A204.1 (cell line): ENCODE results near the gene REC114.

Source experiments
- FAIRE-seq: peaks from 2 replicates; lab custom pipeline; 2012; peaks lifted over from hg19 to GRCh38; lab: Jason Lieb, UNC

REC114 gene

GRCh38 chr15:73578026-73578425 lies 135.1 kb downstream of the REC114 start:
- no peak for FAIRE-seq

GRCh38 chr15:73582851-73583379 lies 140.0 kb downstream of the REC114 start:
- no peak for FAIRE-seq

DNA sequence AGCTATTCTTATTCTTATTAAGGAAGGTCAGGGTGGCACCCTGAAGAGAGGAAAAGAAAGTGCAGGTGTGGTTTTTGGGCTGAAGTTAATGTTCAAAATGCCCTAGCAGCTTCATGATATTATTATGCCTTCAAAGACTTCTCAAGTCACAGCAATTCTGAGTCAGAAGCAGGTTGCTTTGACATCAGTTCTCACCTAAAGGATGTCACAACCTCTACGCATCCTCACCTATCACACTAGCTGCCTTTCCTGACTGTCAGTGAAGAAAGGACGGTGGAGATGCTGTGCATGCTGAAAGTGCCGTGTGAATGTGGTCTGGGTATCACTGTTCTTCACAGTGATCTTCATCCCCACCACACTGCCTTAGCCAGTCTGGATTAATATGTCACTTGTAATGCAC lies 140.6 kb downstream of the REC114 start:
- no peak for FAIRE-seq

DNA sequence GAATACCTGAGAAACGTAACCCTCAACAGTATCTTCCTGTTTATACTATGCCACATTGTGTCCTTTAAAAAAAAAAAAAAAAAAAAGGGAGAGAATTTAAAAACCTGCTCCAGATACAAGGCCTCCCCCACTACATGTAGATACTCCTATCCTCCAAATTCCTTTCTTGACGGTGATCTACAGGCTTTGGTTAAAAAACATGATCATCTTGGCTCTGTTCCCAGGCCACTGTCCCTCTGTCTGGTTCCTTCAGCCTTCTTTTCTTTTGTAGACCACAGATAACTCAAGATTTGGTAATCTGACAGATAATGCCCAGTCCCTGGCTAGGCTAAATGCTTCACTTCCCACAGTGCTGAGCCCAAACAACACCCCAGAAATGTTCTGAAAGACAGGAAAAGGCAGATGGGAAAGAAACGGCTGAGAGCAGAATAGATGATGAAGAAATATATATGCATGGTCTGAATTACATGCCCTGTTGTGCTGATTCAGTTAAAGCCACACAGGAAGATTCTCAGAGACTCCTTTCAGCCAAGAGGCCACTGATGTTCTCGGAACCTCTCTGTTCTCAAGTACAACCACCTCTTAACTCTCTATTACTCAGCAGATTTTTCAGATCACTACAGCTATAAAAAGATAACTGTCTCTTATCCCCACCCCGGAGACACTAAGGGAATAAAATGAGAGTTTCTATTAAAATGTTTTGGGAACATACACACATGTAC lies 141.9 kb downstream of the REC114 start:
- FAIRE-seq = no peak

- FAIRE-seq = no peak
Measured at GRCh38 chr15:73585871-73586654, 143.1 kb downstream of the REC114 start.

- FAIRE-seq = no peak
Measured at GRCh38 chr15:73589766-73590165, 146.8 kb downstream of the REC114 start.

- FAIRE-seq = no peak
Measured at GRCh38 chr15:73590263-73590662, 147.3 kb downstream of the REC114 start.

DNA sequence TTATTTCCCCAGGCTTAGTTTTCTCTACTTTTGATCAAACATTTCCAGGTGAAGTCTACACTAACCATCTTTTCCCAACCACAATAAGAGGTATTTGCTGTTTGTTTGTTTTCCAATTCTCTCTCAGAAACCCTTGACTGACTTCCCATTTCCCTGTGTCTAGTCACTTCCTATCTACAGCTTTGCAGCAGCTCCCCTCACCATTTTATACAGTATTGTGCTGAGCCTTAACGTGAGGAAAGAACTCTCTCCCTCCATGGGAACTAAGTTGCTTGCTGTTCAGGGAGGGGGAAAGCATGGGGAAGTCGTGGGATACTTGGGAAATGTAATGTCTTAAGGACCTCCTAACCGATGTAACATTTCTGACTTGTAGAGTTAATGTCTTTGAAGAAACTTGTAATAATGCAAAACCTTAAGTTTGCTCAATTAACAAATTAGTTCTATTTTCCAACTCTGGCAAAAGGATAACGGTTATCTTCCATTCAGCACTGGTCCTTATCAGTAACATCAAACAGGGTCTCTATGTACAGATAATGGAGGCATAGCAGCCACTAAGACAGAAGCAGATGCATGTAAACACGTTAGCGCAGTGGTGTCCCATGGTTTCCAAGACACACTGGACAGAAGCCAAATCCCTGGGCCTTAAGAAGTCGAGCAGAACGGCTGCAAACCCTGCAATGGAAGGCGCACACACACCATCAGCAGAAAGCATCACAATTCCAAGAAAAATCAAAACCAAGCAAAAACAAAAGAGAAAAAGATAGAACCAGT lies 150.5 kb downstream of the REC114 start:
- no peak for FAIRE-seq

- FAIRE-seq = no peak
Measured at GRCh38 chr15:73594109-73594508, 151.1 kb downstream of the REC114 start.

- FAIRE-seq = no peak
Measured at GRCh38 chr15:73596174-73596573, 153.2 kb downstream of the REC114 start.

GRCh38 chr15:73597036-73597638 lies 154.2 kb downstream of the REC114 start:
- no peak for FAIRE-seq

GRCh38 chr15:73598530-73599160 lies 155.7 kb downstream of the REC114 start:
- no peak for FAIRE-seq

DNA sequence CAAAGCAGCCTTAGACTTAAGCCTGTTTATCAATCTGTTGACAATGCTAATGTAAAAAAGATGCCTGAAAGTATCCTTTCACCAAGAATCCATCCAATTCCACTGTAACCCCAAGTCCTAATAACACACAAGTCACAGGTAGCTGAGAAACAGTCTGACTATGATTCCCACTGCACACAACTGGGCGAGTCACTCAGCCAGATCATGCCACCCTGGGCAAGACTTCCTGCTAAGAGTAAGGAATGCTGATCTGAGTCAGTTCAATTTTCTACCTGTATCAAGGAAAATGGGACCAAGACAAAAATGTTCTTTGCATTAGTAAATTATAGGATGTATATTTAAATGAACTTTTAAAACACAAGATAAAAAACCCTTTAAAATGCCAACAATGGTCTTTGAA lies 157.0 kb downstream of the REC114 start:
- no peak for FAIRE-seq

GRCh38 chr15:73600413-73601335 lies 157.7 kb downstream of the REC114 start:
- no peak for FAIRE-seq

GRCh38 chr15:73601451-73602445 lies 158.8 kb downstream of the REC114 start:
- no peak for FAIRE-seq

GRCh38 chr15:73602446-73602843 lies 159.5 kb downstream of the REC114 start:
- FAIRE-seq = no peak

DNA sequence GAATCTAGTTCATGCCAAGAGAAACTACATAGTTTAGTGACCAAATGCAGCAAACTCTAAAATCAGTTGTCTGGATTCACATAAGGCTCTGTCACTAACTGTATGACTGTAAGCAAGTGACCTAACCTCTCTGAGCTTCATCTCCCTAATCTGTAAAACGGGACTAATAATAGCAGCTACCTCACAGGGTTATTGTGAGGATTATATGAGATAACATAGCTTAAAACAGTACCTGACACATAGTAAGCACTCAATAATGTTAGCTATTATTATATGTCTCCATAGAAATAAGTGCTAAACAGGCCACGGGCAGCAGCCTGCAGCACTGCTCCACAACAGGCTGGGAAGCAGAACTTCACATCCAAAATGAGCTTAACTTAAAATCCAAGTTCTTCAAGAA lies 160.0 kb downstream of the REC114 start:
- FAIRE-seq = no peak

DNA sequence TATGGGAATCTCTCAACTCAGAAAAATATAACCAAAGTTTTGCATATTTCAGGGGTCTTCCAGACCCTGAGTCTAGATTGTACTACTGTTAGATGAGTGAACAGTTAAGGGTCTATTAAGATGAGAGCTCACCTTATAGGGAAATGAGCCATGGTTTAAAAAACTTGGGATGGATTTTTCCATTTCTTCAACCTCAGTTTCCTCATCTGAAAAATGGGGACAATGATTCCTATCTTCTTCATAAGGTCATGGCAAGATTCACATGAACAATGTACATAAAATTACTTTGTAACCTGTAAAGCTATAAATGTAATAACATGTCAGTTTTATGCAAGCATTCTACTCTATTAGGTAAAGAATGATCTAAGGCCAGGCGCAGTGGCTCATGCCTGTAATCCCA lies 161.5 kb downstream of the REC114 start:
- no peak for FAIRE-seq

GRCh38 chr15:73605759-73606436 lies 162.9 kb downstream of the REC114 start:
- FAIRE-seq = no peak
